DLD1 (cell line): ENCODE results near the gene TSC2.

Experiments used
- in situ Hi-C: cut with HindIII; loops from 2 replicates; pipeline ENCODE4 v1.10.0; 2017; ENCODE audit warnings: low sequenced_read_pairs

TSC2 gene

GRCh38 chr16:2047330-2048115 is at the start of gene TSC2, which contains the start of gene NTHL1:
TSS of gene TSC2 (plus strand) at chr16:2047985. CDS start at chr16:2048616, 631 bp downstream.
TSS of gene NTHL1 (minus strand) at chr16:2047834. CDS start at chr16:2047823, 11 bp downstream.
- in situ Hi-C loops: no loop called here

GRCh38 chr16:1998360-1998835 is 49.4 kb upstream of the TSC2 start:
- in situ Hi-C loops: no loop called here

- in situ Hi-C loops: no loop called here
Measured at GRCh38 chr16:1998852-1999801, 48.7 kb upstream of the TSC2 start.

GRCh38 chr16:1999866-2000514 is 47.8 kb upstream of the TSC2 start:
- in situ Hi-C loops: no loop called here

GRCh38 chr16:2001035-2001434 is 46.8 kb upstream of the TSC2 start:
- in situ Hi-C loops: no loop called here

- in situ Hi-C loops: no loop called here
Measured at GRCh38 chr16:2001456-2002355, 46.1 kb upstream of the TSC2 start.

GRCh38 chr16:2002406-2003230 is 45.2 kb upstream of the TSC2 start:
- in situ Hi-C loops: no loop called here

- in situ Hi-C loops: no loop called here
Measured at GRCh38 chr16:2003231-2003826, 44.5 kb upstream of the TSC2 start.

- in situ Hi-C loops: no loop called here
Measured at GRCh38 chr16:2003827-2004641, 43.8 kb upstream of the TSC2 start.

GRCh38 chr16:2004795-2005517 is 42.8 kb upstream of the TSC2 start:
- in situ Hi-C loops: no loop called here

GRCh38 chr16:2005646-2006045 is 42.1 kb upstream of the TSC2 start:
- in situ Hi-C loops: no loop called here

GRCh38 chr16:2006317-2006716 is 41.5 kb upstream of the TSC2 start:
- in situ Hi-C loops: no loop called here

GRCh38 chr16:2007081-2007836 is 40.5 kb upstream of the TSC2 start:
- in situ Hi-C loops: no loop called here

GRCh38 chr16:2008009-2008526 is 39.7 kb upstream of the TSC2 start:
- in situ Hi-C loops: no loop called here

- in situ Hi-C loops: no loop called here
Measured at GRCh38 chr16:2008631-2009163, 39.1 kb upstream of the TSC2 start.

GRCh38 chr16:2009164-2009711 is 38.5 kb upstream of the TSC2 start:
- in situ Hi-C loops: no loop called here
